Adipocyte (in vitro differentiated cells): ENCODE data around the gene SLMAP.

Experiments used
- DNase-seq: peaks from one replicate; pipeline ENCODE4 v3.0.0-alpha.2; 2015; ENCODE audit warnings: low read depth
- H3K27me3 ChIP-seq: replicated peaks from 2 replicates; pipeline ENCODE4 v1.7.0; 2013; ENCODE audit warnings: mild to moderate bottlenecking, low read length, moderate library complexity; ENCODE audit not compliant: control insufficient read depth, insufficient read depth
- H3K36me3 ChIP-seq: 2 replicates; pipeline ENCODE4 v1.7.0; 2013; ENCODE audit warnings: low read length, mild to moderate bottlenecking, moderate library complexity; ENCODE audit not compliant: control insufficient read depth, insufficient read depth, severe bottlenecking
- H3K4me1 ChIP-seq: 2 replicates; pipeline ENCODE4 v1.7.0; 2013; ENCODE audit warnings: mild to moderate bottlenecking, low read length, moderate library complexity; ENCODE audit not compliant: control insufficient read depth, insufficient read depth
- H3K4me3 ChIP-seq: 2 replicates; pipeline ENCODE4 v1.7.0; 2013; ENCODE audit warnings: mild to moderate bottlenecking, low read length, moderate library complexity
- H3K9ac ChIP-seq: 2 replicates; pipeline ENCODE4 v1.7.0; 2013; ENCODE audit warnings: mild to moderate bottlenecking, low read length, moderate library complexity
- H3K9me3 ChIP-seq: 2 replicates; pipeline ENCODE4 v1.7.0; 2013; ENCODE audit warnings: mild to moderate bottlenecking, low read length, moderate library complexity; ENCODE audit not compliant: control insufficient read depth

SLMAP gene

DNA sequence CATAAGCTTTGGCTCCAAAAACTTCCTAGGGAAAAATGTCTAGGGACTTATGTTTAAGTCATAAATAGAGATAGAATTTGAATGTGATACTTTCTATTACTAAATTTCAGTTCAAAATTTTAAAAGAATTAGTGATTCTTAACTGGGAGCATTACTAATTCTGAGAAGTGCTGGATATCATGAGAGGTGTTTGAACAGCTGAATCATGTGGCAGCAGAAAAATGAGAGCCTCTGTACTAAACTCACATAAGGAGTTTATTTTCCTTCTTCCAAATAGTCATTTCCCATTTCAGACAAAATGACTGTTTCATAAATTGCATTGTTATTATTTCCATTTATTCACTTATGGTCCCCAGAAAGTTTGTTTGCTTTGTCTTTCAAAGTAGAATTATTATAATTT, 62.7 kb downstream of the SLMAP start:
- H3K9ac ChIP-seq, result no peak overlapping the region
- H3K27me3 ChIP-seq, result no peaks in the 10 kb centered on the region
- no peaks in the 10 kb centered on the region for H3K36me3 ChIP-seq
- no peaks in the 10 kb centered on the region for H3K9me3 ChIP-seq
- no peak for DNase-seq
- H3K4me3 ChIP-seq, result no peak overlapping the region
- H3K4me1 ChIP-seq, result peaks cover 20% of the 10 kb centered on the region

DNA sequence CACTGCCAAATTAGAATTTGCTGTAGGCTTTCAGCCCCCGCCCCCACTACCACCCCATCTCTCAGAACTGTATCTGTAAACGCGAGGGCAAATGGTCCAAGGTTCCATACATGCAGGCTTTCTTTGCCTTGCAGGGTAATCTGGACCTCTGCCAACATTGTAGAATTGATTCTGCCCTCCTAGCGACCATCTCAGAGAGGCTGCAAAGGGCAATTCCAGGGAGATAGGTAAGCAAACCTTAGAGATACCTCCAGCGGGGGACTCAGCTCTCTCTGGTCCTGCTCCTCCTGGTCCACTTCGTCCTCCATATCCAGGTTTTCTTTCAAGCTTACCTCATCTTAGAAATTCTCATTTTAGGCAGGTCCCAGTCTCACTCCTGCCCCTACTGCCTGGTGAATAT, 64.4 kb downstream of the SLMAP start:
- H3K9ac ChIP-seq, result no peak overlapping the region
- H3K4me1 ChIP-seq, result peaks cover 20% of the 10 kb centered on the region
- no peak overlapping the region for H3K4me3 ChIP-seq
- no peak for DNase-seq
- H3K36me3 ChIP-seq, result no peaks in the 10 kb centered on the region
- H3K9me3 ChIP-seq, result no peaks in the 10 kb centered on the region
- H3K27me3 ChIP-seq, result no peaks in the 10 kb centered on the region

DNA sequence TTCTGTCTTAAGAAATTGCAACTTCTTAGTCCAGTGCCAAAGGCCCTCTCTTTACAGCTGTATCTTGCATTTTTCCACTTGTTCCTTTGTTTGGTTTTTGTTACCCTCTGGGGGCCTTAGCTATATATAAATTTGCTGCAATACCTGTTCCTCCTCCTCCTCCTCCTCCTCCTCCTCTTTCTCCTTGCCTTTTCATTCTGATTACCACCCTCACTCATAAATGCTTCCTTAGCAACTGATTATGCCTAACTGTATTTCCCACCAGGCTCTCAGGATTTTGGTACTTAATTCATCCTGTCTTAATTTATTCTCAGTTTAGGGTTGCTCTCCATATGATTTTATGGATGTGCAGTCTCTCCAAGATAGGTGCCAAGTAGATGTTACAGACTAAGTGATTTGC, 65.7 kb downstream of the SLMAP start:
- no peak overlapping the region for H3K4me3 ChIP-seq
- H3K36me3 ChIP-seq, result no peaks in the 10 kb centered on the region
- H3K4me1 ChIP-seq, result peaks cover 29% of the 10 kb centered on the region
- no peak overlapping the region for H3K9ac ChIP-seq
- no peaks in the 10 kb centered on the region for H3K9me3 ChIP-seq
- no peak for DNase-seq
- no peaks in the 10 kb centered on the region for H3K27me3 ChIP-seq

GRCh38 chr3:57822686-57823085, 66.6 kb downstream of the SLMAP start:
- Histone ChIP-seq H3K9ac (no peak overlapping the region), H3K27me3 (no peaks in the 10 kb centered on the region), H3K36me3 (no peaks in the 10 kb centered on the region), H3K4me1 (peaks cover 33% of the 10 kb centered on the region), H3K4me3 (no peak overlapping the region), H3K9me3 (no peaks in the 10 kb centered on the region)
- DNase-seq, result no peak

DNA sequence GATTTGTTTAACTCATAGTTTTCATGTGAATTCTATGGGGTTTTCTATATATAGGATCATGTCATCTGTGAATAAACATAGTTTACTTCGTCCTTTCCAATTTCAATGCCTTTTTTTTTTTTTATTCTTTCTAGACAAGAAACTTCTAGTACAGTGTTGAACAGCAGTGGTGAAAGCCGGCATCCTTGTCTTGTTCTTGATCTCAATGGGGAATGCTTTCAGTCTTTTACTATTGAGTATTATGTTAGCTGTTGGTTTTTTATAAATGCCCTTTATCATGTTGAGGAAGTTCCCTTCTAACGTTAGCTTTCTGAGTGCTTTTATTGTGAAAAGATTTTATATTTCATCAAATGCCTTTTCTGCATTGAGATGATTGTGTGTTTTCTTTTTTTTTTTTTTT, 69.0 kb downstream of the SLMAP start:
- Histone ChIP-seq H3K4me1 (peaks cover 33% of the 10 kb centered on the region), H3K36me3 (no peaks in the 10 kb centered on the region), H3K4me3 (no peak overlapping the region), H3K27me3 (no peaks in the 10 kb centered on the region), H3K9me3 (no peaks in the 10 kb centered on the region), H3K9ac (no peak overlapping the region)
- DNase-seq, result no peak

- Histone ChIP-seq H3K9ac (peak overlapping the region; percentile 7), H3K4me1 (peaks cover 30% of the 10 kb centered on the region), H3K4me3 (no peak overlapping the region), H3K27me3 (no peaks in the 10 kb centered on the region), H3K9me3 (no peaks in the 10 kb centered on the region), H3K36me3 (peaks cover under 1% of the 10 kb centered on the region)
- DNase-seq, result peak; percentile 51
These were observed 70.3 kb downstream of the SLMAP start for GRCh38 chr3:57826245-57826951.

- no peak overlapping the region for H3K4me3 ChIP-seq
- DNase-seq, result no peak
- H3K9me3 ChIP-seq, result no peaks in the 10 kb centered on the region
- H3K9ac ChIP-seq, result peak overlapping the region; percentile 7
- H3K27me3 ChIP-seq, result no peaks in the 10 kb centered on the region
- H3K4me1 ChIP-seq, result peaks cover 26% of the 10 kb centered on the region
- peaks cover 8% of the 10 kb centered on the region for H3K36me3 ChIP-seq
These were observed 71.0 kb downstream of the SLMAP start for GRCh38 chr3:57826952-57827723.

DNA sequence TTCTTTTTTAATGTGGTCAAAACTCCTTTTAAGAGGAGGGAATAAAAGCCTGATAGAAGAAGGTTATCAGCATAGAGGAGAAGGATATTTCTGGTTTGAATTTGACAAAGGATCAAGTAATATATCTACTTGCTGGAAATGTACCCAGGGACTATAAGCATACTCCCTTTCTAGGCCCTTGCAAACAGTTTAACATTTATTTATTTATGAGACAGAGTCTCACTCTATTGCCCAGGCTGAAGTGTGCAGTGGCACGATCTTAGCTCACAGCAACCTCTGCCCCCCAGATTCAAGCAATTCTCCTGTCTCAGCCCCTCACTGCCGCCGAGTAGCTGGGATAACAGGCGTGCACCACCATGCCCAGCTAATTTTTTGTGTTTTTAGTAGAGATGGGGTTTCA, 71.6 kb downstream of the SLMAP start:
- H3K9me3 ChIP-seq, result no peaks in the 10 kb centered on the region
- H3K36me3 ChIP-seq, result peaks cover 12% of the 10 kb centered on the region
- no peak overlapping the region for H3K4me3 ChIP-seq
- no peak overlapping the region for H3K9ac ChIP-seq
- no peaks in the 10 kb centered on the region for H3K27me3 ChIP-seq
- no peak for DNase-seq
- H3K4me1 ChIP-seq, result peaks cover 20% of the 10 kb centered on the region

GRCh38 chr3:57832486-57832885, 76.4 kb downstream of the SLMAP start:
- no peak for DNase-seq
- Histone ChIP-seq H3K9ac (no peak overlapping the region), H3K4me3 (no peak overlapping the region), H3K27me3 (no peaks in the 10 kb centered on the region), H3K9me3 (no peaks in the 10 kb centered on the region), H3K4me1 (peaks cover under 1% of the 10 kb centered on the region), H3K36me3 (peaks cover 15% of the 10 kb centered on the region)

- Histone ChIP-seq H3K27me3 (no peaks in the 10 kb centered on the region), H3K9me3 (no peaks in the 10 kb centered on the region), H3K4me1 (no peaks in the 10 kb centered on the region), H3K4me3 (no peak overlapping the region), H3K9ac (no peak overlapping the region), H3K36me3 (peaks cover 15% of the 10 kb centered on the region)
- DNase-seq, result no peak
These were observed 76.8 kb downstream of the SLMAP start for GRCh38 chr3:57832900-57833313.

GRCh38 chr3:57833763-57834162, 77.7 kb downstream of the SLMAP start:
- no peaks in the 10 kb centered on the region for H3K9me3 ChIP-seq
- DNase-seq, result no peak
- H3K4me1 ChIP-seq, result no peaks in the 10 kb centered on the region
- H3K27me3 ChIP-seq, result no peaks in the 10 kb centered on the region
- H3K9ac ChIP-seq, result no peak overlapping the region
- peaks cover 15% of the 10 kb centered on the region for H3K36me3 ChIP-seq
- no peak overlapping the region for H3K4me3 ChIP-seq
